ENCODE measurements around the gene STXBP5.

GRCh38 chr6:147321260-147321659, 117.0 kb downstream of the STXBP5 start:
- no peak for TF ChIP-seq FOXP2 (optimal IDR thresholded peaks at IDR 0.05; ENCODE audit: control extremely low read depth, extremely low read length, insufficient read depth)
- TF ChIP-seq POLR2AphosphoS5 (IDR thresholded peaks at IDR 0.05; ENCODE audit: borderline replicate concordance, low read depth, low read length): no peak
- no peak for TF ChIP-seq EZH2 (IDR thresholded peaks at IDR 0.05)
